NK-92 (cell line): ENCODE data around the gene BLZF1.
"Not testable (repeated sequence)": the region's sequence is repeated elsewhere in the genome, so short reads cannot be mapped to it uniquely, and the experiment has no call there.

Experiments
- DNase-seq: peaks from one replicate; lab custom pipeline; 2025; ENCODE audit not compliant: unreplicated experiment; lab: John Stamatoyannopoulos, UW

BLZF1 gene

DNA sequence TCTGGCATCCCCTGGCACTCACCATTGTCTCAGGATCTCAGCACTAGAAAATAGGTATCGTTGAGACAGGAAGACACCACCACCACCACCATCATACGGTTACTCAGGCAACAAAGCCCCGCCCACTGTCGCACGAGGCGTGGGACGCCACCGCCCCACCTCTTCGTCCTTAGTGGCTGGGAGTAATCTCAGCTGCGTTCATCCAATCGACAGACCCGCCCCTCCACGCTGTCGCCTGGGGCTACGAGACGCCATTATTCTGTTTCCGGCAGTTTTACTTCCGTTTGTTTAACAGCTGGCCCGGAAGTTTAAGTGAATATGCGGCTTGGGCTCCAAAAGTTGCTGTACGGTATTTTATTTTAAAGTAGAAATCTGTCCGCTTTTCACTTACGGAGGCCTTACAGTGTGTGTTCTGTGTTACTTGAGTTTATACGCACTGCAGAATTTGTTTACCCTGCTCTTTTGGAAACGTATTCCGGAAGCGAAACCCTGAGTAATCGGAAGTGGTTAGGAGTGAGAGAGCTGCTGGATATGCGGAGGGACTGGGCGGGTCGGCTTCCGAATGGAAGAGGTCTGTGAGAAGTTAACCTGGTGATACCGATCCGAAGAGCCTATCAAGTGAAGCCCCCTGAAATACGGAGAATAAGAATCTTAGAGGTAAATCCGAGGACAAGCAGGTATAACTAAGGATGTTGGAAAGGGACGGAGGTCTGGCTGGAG, at the start of gene BLZF1, which contains the start of gene NME7:
Gene BLZF1 (plus strand): TSS at position 510 of the 720 bp plus-strand sequence. CDS start 1,328 bp downstream, outside the sequence.
Gene NME7 (minus strand): TSS at position 112 of the 720 bp plus-strand sequence. CDS start 87 bp downstream, at position 25.
- peak; percentile 85 for DNase-seq

DNA sequence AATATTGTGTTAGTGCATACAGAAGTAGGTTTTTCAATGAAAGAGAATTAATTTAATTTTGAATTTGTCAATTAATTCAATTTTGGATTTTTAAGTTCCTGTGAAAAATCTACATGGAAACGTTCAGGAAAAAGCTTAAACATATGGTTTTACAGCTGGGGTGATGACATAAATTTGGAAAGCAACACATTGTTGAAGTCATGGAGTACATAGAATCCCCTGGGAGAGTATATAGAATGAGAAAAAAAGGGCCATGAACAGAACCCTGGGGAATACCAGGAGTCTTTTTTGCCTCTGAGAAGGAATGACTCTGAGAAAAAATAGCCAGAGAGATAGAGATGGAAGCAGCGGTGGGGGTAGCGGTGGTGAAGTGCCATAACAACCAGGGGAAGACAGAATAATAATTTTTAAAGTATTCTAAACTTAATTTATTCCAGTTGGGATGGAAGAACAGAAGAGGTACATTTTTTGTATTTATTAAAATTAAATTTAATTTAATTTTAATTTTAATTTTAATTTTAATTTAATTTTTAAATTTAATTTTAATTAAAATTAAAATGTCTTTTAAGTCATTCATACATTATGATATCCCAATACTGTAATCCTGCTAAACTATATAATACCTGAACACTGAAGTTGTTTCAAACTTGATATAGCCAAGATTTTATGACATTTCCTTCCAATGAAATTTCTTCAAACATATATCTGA, 49.3 kb upstream of the BLZF1 start:
- no peak for DNase-seq

GRCh38 chr1:169321539-169321938, 46.5 kb upstream of the BLZF1 start:
- no peak for DNase-seq

GRCh38 chr1:169322138-169322537, 45.9 kb upstream of the BLZF1 start:
- no peak for DNase-seq

DNA sequence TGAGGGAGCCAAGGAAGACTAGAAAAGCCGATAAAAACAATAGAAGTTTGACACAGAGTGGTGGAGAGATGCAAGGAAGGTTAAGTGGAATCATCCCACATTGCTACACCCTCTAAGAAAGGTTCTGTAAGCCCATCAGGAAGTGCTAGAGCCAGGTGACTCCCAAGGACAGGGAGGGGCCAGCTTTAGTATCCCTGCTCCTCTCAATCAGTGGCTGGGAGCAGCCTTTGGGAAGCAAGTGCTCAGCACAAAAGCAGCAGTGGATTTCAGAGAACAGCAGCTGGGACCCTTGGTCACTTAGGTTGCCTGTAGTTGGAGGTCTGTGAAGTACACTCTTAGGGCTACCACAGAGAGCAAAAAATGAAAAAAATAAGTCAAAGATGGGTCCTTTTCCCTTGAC, 42.9 kb upstream of the BLZF1 start:
- DNase-seq, result no peak

DNA sequence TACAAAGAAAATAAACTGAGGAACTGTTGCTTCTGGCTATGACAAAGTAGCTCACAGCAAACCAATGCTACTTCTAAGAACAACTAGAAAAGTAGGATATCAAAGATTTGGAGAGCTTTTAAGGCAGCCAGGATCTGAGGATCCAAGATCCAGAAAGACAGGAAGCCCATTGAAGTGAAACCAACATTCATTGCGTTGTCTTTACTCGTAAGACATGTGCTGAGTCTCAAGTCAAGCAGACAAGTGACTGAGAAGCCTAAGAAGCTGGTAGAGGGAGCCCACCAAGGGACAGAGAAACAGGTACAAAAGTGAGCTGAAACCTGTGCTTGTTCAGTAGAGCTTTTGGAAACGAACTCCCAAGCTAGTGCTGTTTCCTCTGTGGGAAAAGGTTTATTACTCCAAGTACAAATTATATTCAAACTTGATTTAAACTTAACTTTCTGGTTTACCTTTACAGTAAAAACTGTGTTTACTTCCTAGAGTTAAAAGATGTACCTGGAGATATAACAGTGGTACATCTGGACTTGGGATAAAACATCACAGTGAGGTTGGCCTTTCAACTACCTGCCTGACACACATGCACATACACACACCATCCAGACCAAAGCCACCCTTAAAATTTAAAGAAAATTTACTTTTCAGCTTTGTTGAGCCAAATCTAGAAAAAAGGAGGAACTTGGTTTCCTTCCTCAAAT, 41.6 kb upstream of the BLZF1 start:
- DNase-seq, result no peak

DNA sequence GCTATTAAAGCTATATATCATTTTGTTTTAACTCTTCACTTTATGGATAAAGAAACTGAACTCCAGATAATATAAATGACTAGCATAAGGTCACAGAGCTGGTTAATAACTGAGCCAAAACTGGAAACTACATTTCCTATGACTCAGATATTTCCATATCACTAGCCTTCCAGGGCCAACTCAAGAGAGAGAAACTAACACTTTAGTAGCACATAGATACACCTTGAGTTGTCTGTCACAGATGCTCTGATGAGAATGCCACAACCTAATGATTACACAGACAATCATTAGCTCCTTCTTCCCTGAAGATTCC, 41.1 kb upstream of the BLZF1 start:
- DNase-seq, result no peak

- DNase-seq, result no peak
Measured at GRCh38 chr1:169327875-169328274, 40.1 kb upstream of the BLZF1 start.

DNA sequence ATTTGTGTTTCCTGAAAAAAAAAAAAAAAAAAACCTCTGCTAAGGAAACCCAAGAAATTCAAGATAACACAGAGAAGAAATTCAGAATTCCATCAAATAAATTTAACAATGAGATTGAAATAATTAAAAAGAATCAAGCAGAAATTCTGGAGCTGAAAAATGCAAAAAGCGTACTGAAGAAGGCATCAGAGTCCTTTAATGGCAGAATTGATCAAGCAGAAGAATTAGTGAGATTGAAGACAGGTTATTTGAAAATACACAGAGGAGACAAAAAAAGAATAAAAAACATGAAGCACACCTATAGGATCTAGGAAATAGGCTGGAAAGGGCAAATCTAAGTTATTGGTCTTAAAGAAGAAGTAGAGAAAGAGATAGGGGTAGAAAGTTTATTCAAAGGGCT, 38.6 kb upstream of the BLZF1 start:
- no peak for DNase-seq

GRCh38 chr1:169330927-169331326, 37.1 kb upstream of the BLZF1 start:
- DNase-seq, result no peak

DNA sequence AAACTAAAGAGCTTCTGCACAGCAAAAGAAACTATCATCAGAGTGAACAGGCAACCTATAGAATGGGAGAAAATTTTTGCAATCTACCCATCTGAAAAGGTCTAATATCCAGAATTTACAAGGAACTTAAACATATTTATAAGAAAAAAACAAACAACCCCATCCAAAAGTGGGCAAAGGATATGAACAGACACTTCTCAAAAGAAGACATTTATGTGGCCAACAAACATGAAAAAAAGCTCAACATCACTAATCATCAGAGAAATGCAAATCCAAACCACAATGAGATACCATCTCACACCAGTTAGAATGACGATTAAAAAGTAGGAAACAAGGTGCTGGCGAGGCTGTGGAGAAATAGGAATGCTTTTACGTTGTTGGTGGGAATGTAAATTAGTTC, 33.3 kb upstream of the BLZF1 start:
- not testable (repeated sequence) for DNase-seq

GRCh38 chr1:169336947-169337715, 30.9 kb upstream of the BLZF1 start:
- DNase-seq, result not testable (repeated sequence)

- DNase-seq, result no peak
Measured at GRCh38 chr1:169338617-169339016, 29.4 kb upstream of the BLZF1 start.

DNA sequence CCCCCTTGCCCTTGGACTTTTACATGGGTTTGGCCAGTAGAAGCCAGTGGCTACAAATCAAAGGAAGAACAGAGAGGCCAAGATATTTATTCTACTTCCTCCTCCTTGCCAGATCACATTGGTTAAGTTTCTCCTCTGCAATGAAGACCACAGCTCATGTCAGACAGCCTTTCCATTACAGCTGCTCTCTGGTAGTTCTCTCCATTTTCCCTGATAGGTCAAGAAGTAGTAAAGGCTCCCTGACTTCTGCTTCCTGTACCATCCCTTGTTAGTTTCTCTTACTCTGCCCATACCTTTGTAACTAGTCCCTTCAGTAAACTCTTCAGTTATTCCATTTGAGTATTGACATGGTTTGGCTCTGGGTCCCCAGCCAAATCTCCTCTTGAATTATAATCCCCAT, 28.2 kb upstream of the BLZF1 start:
- DNase-seq, result no peak

DNA sequence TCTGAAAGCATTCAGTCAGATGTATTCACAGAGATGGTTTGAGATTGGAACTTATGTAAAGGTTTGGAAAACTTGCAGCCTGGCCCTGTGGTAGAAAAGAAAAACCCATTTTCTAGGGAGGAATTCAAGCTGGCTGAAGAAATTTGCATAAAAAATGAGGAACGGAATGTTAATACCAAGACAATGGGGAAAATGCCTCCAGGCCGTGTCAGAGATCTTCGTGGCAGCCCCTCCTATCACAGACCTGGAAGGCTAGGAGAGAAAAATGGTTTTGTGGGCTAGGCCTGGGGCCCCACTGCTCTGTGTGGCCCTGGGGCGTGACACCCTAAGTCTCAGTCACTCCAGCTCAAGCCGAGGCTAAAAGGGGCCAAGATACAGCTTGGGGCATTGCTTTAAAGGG, 27.1 kb upstream of the BLZF1 start:
- DNase-seq, result no peak

DNA sequence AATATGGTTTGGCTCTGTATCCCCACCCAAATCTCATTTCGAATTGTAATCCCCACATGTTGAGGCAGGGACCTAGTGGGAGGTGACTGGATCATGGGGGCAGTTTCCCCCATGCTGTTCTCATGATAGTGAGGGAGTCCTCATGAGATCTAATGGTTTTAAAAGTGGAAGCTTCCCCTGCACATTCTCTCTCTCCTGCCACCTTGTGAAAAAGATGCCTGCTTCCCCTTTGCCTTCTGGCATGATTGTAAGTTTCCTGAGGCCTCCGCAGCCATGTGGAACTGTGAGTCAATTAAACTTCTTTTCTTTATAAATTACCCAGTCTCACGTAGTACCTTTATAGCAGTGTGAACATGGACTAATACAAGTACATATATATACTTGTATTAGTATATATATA, 25.9 kb upstream of the BLZF1 start:
- not testable (repeated sequence) for DNase-seq

DNA sequence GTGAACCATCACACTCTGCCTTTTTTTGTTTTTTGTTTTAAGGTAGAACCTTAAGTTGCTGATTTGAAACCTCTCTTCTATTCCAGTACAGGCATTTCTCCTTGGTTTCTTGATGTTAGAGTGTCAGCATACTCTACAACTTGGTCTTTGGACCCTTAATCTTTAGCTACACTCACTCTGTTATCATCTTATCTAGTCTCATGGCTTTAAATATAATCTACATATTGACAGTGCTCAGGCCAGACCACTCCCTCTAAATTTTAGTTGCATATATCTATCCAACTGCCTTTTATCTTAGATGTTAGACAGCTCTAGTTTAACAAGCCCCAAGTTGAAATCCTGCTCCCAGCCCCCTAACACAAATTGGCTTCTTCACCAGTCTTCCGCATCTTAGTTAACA, 22.5 kb upstream of the BLZF1 start:
- no peak for DNase-seq

GRCh38 chr1:169346036-169346589, 21.9 kb upstream of the BLZF1 start:
- no peak for DNase-seq

GRCh38 chr1:169347688-169348382, 20.2 kb upstream of the BLZF1 start:
- DNase-seq, result no peak

DNA sequence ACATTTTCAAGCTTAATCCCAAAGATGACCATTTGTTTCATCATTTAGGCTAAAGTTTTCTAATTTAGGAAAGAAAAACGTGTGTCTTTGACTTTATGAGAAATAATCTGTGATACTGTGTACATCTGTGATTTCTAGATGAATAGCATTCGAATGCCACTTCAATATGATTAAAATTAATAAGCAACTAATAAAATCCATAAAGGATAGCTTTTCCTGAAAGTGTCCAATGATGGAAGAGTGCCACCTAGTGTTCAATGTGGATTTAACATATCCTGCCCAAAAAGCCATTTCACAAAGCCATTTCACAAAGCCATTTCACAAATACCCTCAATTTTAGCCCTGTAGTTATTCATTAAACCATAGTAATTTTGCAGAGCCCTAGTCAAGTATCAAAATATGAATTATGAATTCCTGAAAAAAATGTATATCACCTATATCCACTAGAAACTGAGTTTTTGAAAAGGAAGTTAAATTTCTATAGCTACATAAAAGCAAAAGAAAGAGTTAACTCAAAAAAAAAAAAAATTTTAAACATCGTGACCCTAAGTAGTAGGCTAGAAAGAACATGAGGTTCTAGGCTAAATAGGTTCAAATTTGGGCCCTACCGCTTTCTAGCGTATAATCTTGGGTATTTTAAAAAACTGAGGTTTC, 19.5 kb upstream of the BLZF1 start:
- no peak for DNase-seq
